ENCODE data around the gene BUB3. TPM values are rescaled to one million over a fixed set of nuclear protein-coding genes. Genes with fewer than 3 reads are reported as not detected.
A peak's percentile ranks its signal among the peaks of the same experiment; 100 is the strongest.

The BUB3 gene
- total RNA-seq, 1 donor from 2014 or later: 245 TPM

DNA sequence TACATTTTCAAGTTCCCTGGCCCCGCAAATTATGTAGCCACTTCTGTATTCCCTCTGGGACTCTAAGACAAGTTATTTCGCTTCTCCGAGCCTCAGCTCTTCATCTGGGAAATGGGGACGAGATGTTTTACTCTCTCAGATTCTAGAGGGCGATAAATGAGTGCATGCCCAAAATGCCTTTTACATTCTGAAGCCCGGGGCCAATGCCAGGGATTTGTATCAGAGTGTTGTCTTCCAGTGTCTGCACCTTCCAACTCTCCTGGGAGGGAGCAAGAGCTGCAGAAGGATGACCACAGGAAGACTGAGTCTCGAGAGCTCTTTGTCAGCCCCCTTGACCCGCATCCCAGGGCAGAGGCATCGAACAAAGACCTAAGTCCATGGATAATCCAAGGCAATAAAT, 39.9 kb downstream of the BUB3 start:
- no peak overlapping the region for H3K27ac Mint-ChIP-seq
- Histone ChIP-seq H3K79me2 (ENCODE audit: low read depth) (no peaks in the 10 kb centered on the region), H3K4me3 (no peak overlapping the region), H3K36me3 (no peaks in the 10 kb centered on the region), H3K4me2 (no peak overlapping the region), H4K20me1 (ENCODE audit: low read depth) (no peaks in the 10 kb centered on the region), H3K4me1 (peaks cover 18% of the 10 kb centered on the region), H3K9me3 (ENCODE audit: low read depth) (no peaks in the 10 kb centered on the region), H3K27me3 (no peaks in the 10 kb centered on the region), H2AFZ (replicated peaks) (no peak overlapping the region), H3K9ac (no peak overlapping the region), H3F3A (ENCODE audit: low read depth) (no peaks in the 10 kb centered on the region), H3K27ac (no peak overlapping the region)
- no peaks in the 10 kb centered on the region for H3K9me3 Mint-ChIP-seq
- H3K4me1 Mint-ChIP-seq: peaks cover 2% of the 10 kb centered on the region
- peaks cover 3% of the 10 kb centered on the region for H3K36me3 Mint-ChIP-seq
- H3K4me3 Mint-ChIP-seq: no peak overlapping the region
- peak; percentile 12 for DNase-seq (ENCODE audit: low spot score)
- peaks cover 2% of the 10 kb centered on the region for H3K27me3 Mint-ChIP-seq (ENCODE audit: insufficient read depth, low read depth)
- TF ChIP-seq EZH2 (IDR thresholded peaks at IDR 0.05) (no peak), EZH2phosphoT487 (IDR thresholded peaks at IDR 0.05) (no peak)
- TF ChIP-seq, protein P1, sequence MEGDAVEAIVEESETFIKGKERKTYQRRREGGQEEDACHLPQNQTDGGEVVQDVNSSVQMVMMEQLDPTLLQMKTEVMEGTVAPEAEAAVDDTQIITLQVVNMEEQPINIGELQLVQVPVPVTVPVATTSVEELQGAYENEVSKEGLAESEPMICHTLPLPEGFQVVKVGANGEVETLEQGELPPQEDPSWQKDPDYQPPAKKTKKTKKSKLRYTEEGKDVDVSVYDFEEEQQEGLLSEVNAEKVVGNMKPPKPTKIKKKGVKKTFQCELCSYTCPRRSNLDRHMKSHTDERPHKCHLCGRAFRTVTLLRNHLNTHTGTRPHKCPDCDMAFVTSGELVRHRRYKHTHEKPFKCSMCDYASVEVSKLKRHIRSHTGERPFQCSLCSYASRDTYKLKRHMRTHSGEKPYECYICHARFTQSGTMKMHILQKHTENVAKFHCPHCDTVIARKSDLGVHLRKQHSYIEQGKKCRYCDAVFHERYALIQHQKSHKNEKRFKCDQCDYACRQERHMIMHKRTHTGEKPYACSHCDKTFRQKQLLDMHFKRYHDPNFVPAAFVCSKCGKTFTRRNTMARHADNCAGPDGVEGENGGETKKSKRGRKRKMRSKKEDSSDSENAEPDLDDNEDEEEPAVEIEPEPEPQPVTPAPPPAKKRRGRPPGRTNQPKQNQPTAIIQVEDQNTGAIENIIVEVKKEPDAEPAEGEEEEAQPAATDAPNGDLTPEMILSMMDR (IDR thresholded peaks at IDR 0.05): no peak

GRCh38 chr10:123200531-123200930, 46.3 kb downstream of the BUB3 start:
- H3K36me3 ChIP-seq: no peaks in the 10 kb centered on the region
- H3K9me3 ChIP-seq (ENCODE audit: low read depth): no peaks in the 10 kb centered on the region
- H3K27ac ChIP-seq: no peak overlapping the region
- H3K4me1 Mint-ChIP-seq: peaks cover 11% of the 10 kb centered on the region
- H3K9me3 Mint-ChIP-seq: no peaks in the 10 kb centered on the region
- H3K4me3 ChIP-seq: no peak overlapping the region
- H3F3A ChIP-seq (ENCODE audit: low read depth): no peaks in the 10 kb centered on the region
- no peak for DNase-seq (ENCODE audit: low spot score)
- no peak overlapping the region for H3K4me3 Mint-ChIP-seq
- H3K9ac ChIP-seq: no peak overlapping the region
- no peak overlapping the region for H2AFZ ChIP-seq (replicated peaks)
- no peak overlapping the region for H3K4me2 ChIP-seq
- H3K27me3 Mint-ChIP-seq (ENCODE audit: insufficient read depth, low read depth): no peaks in the 10 kb centered on the region
- TF ChIP-seq EZH2phosphoT487 (IDR thresholded peaks at IDR 0.05): no peak
- TF ChIP-seq, protein P1 (IDR thresholded peaks at IDR 0.05): no peak
- TF ChIP-seq EZH2 (IDR thresholded peaks at IDR 0.05): no peak
- peaks cover 1% of the 10 kb centered on the region for H3K36me3 Mint-ChIP-seq
- H3K27me3 ChIP-seq: no peaks in the 10 kb centered on the region
- peaks cover 2% of the 10 kb centered on the region for H4K20me1 ChIP-seq (ENCODE audit: low read depth)
- H3K4me1 ChIP-seq: peaks cover 8% of the 10 kb centered on the region
- no peaks in the 10 kb centered on the region for H3K79me2 ChIP-seq (ENCODE audit: low read depth)
- no peak overlapping the region for H3K27ac Mint-ChIP-seq

- Histone ChIP-seq H3F3A (ENCODE audit: low read depth) (no peaks in the 10 kb centered on the region), H3K27me3 (no peaks in the 10 kb centered on the region), H3K79me2 (ENCODE audit: low read depth) (no peaks in the 10 kb centered on the region), H4K20me1 (ENCODE audit: low read depth) (peaks cover 2% of the 10 kb centered on the region), H3K4me2 (no peak overlapping the region), H3K4me3 (no peak overlapping the region), H2AFZ (replicated peaks) (no peak overlapping the region), H3K27ac (no peak overlapping the region), H3K9ac (no peak overlapping the region), H3K4me1 (peaks cover 8% of the 10 kb centered on the region), H3K36me3 (no peaks in the 10 kb centered on the region), H3K9me3 (ENCODE audit: low read depth) (no peaks in the 10 kb centered on the region)
- Mint-ChIP-seq H3K9me3 (peaks cover 2% of the 10 kb centered on the region), H3K4me1 (peaks cover 11% of the 10 kb centered on the region), H3K27me3 (ENCODE audit: insufficient read depth, low read depth) (no peaks in the 10 kb centered on the region), H3K27ac (no peak overlapping the region), H3K36me3 (peaks cover 1% of the 10 kb centered on the region), H3K4me3 (no peak overlapping the region)
- no peak for DNase-seq (ENCODE audit: low spot score)
- TF ChIP-seq EZH2 (IDR thresholded peaks at IDR 0.05) (no peak), EZH2phosphoT487 (IDR thresholded peaks at IDR 0.05) (no peak)
- TF ChIP-seq, protein P1 (IDR thresholded peaks at IDR 0.05): no peak
These were observed 48.3 kb downstream of the BUB3 start for GRCh38 chr10:123202506-123202905.

Data from neural progenitor cell (in vitro differentiated cells).